GM19099 (cell line): ENCODE measurements around the gene PHACTR1.

Experiments used
- POLR2A ChIP-seq: IDR thresholded peaks from 3 replicates; pipeline ENCODE4 v1.6.1; 2011; ENCODE audit warnings: low read depth; ENCODE audit not compliant: insufficient read length; ENCODE audit errors: extremely low read depth

PHACTR1 gene

DNA sequence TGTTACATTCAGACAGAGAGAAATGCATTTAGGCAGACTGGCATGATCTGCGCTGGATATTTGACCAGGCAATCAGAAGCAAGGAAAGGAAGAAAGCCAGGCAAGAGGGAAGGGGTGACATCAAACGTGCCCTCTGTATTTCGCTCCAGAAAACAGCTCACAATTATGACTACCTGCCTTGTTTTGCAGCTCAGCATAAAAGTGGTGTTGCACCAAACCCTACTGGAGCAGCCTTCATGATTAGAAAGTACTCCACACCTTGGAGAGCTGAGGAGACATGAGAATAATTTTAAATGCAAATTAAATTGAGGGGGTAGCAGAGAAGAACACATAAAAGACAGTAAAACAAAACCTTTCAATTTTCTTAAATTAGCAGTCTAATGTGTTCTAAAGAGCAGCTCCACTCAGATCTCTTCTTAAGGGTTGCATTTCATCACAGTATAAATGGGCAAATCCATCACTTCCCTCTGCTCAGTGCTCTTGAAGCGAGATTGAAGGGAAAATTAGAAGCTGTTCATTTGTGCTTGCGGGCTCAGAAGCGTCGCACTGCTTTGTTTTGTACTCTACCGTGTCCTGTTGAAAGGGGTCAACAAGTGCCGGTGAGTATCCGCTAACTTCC lies at the start of gene PHACTR1:
TSS of gene PHACTR1 (plus strand) at position 470 of the 619 bp plus-strand sequence.
- no peak for TF ChIP-seq POLR2A

DNA sequence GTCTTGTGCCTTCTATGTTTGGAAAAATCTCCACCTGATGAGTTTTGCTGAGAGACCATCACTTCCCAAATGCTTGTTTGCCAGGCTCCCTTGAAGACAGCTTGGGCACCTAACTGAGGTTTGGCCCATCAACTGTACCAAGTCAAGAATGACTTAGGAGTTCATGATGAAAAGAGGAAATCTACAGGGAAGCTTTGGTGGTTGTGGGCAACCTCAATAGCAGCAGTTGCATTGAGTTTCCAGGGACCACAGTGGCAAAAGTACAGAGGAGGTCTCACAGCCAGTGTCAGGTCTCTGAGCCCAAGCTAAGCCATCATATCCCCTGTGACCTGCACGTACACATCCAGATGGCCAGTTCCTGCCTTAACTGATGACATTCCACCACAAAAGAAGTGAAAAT lies 49.7 kb upstream of the PHACTR1 start:
- no peak for TF ChIP-seq POLR2A

DNA sequence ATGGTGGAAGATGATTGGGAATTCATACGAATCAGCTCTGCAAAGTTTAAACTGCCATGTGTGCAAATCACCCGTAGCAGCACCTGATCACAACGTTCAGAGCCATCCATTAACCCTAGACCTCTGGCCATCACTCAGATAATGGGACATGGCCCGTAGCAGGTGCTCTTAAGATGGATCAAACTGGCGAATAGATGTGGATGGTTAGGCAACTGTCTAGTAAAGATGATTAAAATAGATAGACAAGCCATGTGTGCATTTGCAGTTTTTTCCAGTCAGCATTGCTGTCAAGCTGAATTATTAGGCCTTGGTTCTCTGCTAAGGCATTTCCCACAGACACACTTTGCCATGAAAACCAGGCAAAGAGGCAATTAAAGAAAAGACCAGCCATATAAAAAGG lies 40.6 kb upstream of the PHACTR1 start:
- TF ChIP-seq POLR2A, result no peak

DNA sequence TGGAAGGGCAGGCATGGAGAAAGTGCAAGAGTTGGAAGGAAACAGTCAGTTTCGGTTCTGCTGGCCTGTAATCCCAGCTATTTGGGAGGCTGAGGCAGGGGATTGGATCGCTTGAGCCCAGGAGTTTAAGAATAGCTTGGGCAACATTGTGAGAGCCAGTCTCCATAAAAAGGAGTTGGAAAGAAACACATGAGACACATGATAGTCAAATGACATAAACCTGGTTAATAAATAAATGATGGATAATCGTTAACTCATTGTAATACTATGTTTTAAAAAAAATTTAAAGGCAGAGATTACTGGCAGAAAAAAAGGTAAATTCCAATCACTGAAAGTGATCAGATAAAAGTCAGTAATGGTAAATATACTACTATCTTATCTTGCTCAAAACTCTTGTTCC lies 37.2 kb upstream of the PHACTR1 start:
- no peak for TF ChIP-seq POLR2A

DNA sequence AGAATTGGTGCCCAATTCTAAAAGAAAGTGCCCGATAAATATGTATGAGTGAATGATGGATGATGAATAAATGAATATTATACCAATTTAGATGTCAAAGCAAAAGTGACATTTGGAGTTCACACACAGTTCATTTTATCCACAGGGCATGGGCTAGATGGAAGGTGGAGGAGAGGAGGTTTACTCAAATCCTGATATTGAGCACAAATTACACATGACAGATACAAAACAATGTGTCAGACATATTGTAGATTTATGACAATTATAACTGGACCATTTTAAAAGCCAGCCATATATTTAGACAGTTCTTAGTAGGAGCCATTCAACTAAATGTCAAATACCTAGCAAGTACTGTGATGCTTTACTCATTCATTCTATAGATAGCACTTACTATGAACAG lies 23.4 kb upstream of the PHACTR1 start:
- TF ChIP-seq POLR2A, result no peak

DNA sequence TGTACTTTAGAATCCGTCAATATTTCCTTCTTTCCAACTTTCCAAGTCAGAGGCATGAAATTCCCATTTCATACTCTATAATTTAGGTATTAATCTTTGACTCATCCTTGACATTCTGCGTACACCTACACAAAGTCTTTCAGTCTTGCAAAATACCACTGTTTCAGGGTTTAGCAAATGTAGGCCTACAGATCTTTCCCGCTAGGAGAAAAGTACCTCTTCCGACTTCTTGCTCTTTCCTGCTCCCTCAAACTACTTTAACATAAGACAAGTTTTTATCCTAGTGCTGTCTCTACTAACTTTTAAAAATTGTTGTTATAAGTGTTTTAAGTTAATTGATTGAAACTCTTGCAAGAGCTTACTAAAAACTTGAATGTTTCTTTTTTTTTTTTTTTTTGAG lies 18.3 kb upstream of the PHACTR1 start:
- TF ChIP-seq POLR2A, result no peak

DNA sequence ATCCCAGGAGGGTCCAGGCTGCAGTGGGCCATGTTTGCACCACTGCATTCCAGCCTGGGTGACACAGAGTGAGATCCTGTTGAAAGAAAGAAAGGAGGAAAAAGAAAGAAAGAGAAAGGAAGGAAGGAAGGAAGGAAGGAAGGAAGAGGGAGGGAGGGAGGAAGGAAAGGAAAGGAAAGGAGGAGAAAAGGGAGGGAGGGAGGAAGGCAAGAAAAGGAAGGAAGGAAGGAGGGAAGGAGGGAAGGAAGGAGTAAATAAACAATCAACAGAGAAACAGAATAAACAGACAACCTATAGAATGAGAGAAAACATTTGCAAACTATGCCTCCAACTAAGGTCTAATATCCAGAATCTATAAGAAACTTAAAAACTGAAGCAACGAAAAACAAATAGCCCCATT lies 11.6 kb upstream of the PHACTR1 start:
- TF ChIP-seq POLR2A, result no peak

DNA sequence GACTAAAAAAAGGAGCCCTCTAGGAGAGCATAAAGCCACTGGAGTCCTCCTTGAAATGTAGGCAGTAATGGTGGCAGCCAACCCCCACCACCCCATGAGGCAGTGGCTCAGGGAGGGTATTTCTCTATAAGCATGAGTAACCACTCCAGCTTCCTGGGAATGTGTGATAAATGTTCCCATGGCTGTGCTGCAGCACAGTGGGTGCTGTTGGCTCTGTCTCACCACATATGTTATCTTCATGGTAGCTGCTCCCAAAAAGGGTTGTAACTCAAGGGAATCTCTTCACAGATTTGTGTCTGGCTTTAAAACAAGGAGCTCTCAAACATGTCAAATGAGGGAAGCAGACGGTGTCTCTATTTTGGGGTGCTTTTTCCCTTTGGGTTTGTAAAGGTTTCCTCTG lies 7.5 kb upstream of the PHACTR1 start:
- no peak for TF ChIP-seq POLR2A

DNA sequence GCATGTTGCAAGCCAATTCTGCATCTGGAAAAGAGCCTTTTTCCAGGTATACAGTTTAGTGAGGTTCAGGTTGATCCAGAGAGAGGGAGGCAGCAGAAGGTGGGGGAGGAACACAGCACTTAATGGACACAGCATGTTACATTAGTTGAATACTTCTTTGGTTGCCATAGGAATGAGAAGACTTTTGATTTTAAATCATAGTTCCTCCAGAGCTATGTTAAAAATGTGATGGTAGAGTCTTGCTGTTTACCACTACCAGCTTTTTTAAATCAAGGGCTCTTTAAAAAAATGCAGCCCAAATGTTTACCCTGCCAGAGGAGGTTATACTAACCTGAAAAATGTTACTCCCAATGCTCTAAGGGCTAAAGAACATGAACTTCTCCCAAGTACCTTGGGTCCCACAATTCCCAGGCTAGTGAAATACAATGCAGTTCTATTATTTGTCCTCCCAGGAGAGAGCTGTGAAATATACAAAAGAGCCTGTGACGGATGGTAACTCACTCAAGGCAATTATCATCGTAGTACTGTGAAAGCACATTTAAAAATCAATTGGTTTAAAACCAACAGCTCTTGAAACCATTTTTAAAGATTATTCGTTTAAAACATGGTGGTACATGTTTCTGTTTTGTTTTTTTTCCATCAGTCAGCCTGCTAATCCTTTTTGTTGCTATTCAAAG lies 6.9 kb upstream of the PHACTR1 start:
- no peak for TF ChIP-seq POLR2A

DNA sequence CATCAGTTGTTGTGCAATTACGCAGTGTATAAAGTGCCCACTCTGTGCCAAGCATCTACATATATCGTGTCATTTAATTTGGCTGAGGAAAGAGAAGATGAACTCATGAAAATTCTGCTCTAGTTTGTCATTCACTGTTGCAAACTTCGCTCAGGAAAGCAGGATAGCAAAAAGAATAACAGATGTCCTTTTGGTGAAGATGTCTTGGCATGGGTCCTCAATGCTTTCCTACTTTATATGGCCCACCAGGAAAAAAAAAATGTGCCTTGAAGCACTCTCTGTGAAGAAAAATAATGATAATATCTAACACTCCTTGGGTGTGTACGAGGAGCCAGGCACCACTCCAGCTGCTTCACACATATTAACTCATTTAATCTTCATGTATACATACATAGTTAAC lies 5.6 kb upstream of the PHACTR1 start:
- no peak for TF ChIP-seq POLR2A

DNA sequence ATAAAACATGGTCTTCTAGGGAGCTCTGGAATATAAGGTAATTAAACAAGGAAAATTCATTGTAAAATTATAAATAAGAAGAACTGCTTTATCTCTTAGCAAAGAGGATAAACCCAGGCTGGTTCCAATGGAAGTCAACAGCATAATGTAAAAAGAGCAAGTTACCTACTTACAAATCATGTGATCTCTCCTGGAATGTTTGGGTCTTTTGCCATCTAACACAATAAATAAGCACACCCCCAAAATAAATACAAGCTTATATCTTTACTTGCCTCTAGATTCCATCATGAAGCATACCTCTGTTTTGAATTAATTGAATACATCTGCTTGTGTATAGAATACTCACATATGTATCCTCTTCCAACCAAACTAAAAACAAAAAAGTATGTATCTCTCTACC lies 2.5 kb upstream of the PHACTR1 start:
- no peak for TF ChIP-seq POLR2A

DNA sequence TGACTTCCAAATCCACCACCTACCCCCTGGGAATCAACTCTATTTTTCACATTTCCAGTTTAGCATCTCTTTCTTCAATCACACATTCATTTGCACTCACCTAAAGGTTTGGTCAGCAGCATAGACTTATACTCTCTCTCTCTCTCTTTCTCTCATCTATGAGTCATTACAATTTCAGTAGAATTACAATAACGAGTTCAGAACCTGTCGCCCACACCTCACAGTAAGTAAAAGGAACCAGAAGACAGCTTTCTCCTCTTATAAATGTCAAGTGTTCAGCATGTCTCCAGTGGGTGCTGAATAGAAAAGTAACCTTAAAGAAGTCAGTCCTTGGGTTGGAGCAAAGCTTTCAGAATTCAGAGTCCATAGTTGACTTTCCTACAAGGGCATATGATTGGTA lies 1.1 kb upstream of the PHACTR1 start:
- TF ChIP-seq POLR2A, result no peak

DNA sequence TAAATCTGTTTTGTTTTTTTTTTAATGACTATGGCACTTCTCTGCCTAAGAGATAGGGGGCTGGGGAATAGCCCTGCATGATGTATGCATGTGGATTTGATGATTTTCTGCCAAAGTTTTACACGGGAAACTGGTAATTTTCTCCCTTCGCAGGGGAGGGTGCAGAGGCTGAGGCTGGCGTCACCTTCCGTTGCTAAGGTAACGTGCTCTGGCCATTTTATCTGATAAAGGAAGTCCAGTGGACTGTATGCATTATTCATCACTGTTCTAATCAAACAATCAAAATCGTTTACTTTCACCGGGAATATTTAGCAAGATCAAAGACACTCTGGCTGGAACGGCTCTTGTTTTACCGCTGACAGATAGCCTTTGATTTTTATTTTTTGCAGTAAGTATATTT lies 789 bp downstream of the PHACTR1 start:
- no peak for TF ChIP-seq POLR2A

DNA sequence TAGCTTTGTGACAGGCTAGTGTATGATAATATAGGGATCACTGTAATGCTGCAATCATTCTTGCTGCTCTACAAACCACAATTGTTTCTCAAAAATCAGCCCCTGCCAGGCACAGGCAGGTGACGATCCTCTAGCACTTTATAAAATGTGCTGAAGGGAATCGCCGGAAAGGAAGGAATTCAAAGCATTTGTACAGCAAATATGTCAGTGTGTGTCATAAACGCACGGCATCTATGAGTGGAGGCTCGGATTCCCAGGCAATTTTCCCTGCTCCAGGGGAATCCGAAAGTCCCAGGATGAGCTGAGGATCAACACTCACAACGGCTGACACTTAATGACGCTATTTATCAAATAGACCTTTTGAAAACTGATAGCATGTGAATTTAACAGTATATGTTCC lies 1.4 kb downstream of the PHACTR1 start:
- no peak for TF ChIP-seq POLR2A

DNA sequence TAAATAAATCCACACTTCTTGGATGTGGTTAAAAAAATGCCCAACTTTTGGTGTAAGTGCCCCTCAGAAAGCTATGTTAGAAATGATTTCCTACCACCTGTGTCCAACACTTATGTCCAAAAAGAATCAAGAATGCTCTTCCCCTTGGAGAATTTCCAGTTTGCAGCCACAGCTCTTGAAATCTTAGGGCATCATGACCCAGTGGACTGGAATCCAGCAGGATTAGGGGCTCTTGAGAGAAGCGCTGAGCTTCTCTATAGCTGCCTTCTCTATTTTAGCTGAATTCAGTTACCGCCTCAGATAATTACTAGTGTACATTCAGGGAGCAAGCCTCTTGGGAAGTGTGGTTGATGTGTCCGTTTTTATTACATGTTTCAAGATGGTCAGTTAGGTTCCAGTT lies 2.5 kb downstream of the PHACTR1 start:
- no peak for TF ChIP-seq POLR2A

DNA sequence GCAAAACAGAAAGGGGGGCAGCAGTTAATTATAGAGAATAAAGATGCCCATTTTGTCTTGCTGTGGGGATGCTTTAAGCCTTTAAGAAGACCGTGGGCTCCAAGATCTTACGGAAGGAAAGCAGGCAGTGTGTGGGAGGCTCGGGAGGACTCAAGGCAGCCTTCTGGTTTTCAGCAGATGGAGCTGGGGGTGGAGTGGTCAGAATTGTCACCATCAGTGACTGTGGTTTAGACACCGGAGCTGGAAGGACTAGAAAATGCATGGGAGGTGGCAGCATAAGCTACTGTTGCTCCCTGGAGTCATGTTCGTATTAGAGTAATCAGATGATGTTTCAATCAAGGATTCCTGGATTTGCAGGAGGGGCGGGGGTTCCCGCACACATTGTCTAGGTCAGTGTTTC lies 3.7 kb downstream of the PHACTR1 start:
- TF ChIP-seq POLR2A, result no peak

DNA sequence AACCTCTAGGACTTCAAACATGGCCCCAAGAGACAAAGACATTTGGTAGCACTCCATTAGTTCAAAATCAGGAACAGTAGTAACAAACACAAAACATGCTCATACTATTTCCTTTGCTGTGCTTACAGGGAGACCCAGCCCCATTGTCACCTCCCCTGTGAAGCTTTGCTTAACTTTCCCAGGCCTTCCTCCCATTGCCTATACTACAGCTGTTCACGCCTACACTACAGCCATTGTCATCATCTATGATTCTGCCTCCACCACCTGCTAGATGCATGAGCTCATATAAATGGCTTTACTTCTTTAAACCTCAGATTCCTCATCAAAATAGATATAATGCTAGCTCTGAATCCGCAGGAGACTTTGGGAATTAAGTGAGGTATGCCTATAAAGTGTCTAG lies 8.7 kb downstream of the PHACTR1 start:
- no peak for TF ChIP-seq POLR2A
